Esophagus squamous epithelium (tissue), 4 donors: ENCODE measurements around the gene GPBP1.

ENCODE experiments used
- POLR2A ChIP-seq, 4 donors: fragments of 450-650 bp; IDR thresholded peaks; one replicate each; pipeline ENCODE4 v1.6.1; 2017; ENCODE audit warnings: antibody characterized with exemption in 4 of 4, mild to moderate bottlenecking in 4 of 4, moderate library complexity in 3 of 4
- TF ChIP-seq, protein P1 (sequence below), 6 experiments: fragments of 450-650 bp in 4 of 6; fragments of 200-600 bp in 2 of 6; sonication (generic) in 2 of 6; IDR thresholded peaks; one replicate each; pipeline ENCODE4 v1.5.1; 2016 to 2019; ENCODE audit warnings: antibody characterized with exemption in 6 of 6, mild to moderate bottlenecking in 4 of 6, moderate library complexity in 4 of 6

DNA sequence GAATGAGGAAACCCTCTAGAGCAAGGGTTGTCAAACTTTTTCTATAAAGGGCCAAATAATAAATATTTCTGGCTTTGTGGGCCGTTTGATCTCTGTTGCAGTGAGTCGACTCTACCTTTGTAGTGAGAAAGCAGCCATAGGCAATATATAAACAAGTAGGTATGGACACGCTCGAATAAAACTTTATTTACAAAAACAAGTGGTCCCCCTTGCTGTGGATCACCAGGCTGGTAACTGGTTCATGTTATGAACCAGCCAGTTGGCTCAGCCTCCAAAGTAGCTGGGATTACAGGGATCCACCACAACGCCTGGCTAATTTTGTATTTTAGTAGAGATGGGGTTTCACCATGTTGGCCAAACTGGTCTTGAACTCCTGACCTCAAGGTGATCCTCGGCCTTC, 118.5 kb downstream of the GPBP1 start:
- TF ChIP-seq, protein P1, sequence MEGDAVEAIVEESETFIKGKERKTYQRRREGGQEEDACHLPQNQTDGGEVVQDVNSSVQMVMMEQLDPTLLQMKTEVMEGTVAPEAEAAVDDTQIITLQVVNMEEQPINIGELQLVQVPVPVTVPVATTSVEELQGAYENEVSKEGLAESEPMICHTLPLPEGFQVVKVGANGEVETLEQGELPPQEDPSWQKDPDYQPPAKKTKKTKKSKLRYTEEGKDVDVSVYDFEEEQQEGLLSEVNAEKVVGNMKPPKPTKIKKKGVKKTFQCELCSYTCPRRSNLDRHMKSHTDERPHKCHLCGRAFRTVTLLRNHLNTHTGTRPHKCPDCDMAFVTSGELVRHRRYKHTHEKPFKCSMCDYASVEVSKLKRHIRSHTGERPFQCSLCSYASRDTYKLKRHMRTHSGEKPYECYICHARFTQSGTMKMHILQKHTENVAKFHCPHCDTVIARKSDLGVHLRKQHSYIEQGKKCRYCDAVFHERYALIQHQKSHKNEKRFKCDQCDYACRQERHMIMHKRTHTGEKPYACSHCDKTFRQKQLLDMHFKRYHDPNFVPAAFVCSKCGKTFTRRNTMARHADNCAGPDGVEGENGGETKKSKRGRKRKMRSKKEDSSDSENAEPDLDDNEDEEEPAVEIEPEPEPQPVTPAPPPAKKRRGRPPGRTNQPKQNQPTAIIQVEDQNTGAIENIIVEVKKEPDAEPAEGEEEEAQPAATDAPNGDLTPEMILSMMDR (IDR thresholded peaks at IDR 0.05), result no peak
- TF ChIP-seq POLR2A (IDR thresholded peaks at IDR 0.05), result no peak
